Hepatocyte (in vitro differentiated cells): ENCODE data around the gene SART1.

ENCODE experiments used
- EZH2 ChIP-seq: fragments of 200-600 bp; sonication (generic); IDR thresholded peaks from 2 replicates; pipeline ENCODE4 v1.6.1; 2016; ENCODE audit warnings: antibody characterized with exemption, mild to moderate bottlenecking, borderline replicate concordance
- EZH2phosphoT487 ChIP-seq: fragments of 200-600 bp; sonication (generic); IDR thresholded peaks from one replicate; pipeline ENCODE4 v1.6.1; 2018; ENCODE audit warnings: antibody characterized with exemption, mild to moderate bottlenecking, low read depth, moderate library complexity; ENCODE audit not compliant: unreplicated experiment, severe bottlenecking
- TF ChIP-seq, protein P1 (sequence below): fragments of 200-600 bp; sonication (generic); IDR thresholded peaks from 2 replicates; pipeline ENCODE4 v1.5.1; 2016; ENCODE audit warnings: antibody characterized with exemption, mild to moderate bottlenecking; ENCODE audit not compliant: poor library complexity

DNA sequence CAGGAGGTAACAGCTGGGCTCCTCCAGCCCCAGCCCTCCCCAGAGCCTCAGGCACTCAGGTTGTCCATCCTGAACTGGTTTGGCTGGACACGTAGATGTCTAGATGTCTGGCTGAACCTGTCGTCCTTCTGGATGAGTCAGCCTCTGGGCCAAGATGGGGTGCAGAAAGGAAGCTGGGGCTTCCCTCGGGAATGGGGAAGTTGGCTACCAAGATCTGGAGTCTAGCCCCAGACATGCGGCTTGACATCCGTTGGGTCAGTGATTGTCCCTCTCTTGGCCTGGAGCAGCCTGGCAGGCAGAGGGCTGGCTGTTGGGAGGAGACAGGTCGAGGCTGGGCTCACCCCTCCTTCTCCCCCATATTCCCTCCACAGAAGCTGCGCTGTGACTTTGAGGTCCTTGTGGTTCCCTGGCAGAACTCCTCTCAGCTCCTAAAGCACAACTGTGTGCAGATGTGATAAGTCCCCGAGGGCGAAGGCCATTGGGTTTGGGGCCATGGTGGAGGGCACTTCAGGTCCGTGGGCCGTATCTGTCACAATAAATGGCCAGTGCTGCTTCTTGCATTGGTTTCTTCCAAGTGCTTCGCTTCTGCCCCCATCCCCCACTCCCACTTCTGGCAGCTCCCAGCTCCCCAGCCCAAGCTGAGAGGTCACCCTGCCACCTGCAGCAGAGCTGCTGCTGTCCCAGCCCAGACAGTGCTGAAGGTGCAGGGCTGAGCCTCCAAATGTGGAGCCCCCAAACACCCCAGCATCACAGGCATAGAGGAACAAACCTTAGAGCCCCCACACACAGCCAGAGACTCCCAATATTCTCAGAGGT is 51.6 kb downstream of the SART1 start:
- TF ChIP-seq, protein P1, sequence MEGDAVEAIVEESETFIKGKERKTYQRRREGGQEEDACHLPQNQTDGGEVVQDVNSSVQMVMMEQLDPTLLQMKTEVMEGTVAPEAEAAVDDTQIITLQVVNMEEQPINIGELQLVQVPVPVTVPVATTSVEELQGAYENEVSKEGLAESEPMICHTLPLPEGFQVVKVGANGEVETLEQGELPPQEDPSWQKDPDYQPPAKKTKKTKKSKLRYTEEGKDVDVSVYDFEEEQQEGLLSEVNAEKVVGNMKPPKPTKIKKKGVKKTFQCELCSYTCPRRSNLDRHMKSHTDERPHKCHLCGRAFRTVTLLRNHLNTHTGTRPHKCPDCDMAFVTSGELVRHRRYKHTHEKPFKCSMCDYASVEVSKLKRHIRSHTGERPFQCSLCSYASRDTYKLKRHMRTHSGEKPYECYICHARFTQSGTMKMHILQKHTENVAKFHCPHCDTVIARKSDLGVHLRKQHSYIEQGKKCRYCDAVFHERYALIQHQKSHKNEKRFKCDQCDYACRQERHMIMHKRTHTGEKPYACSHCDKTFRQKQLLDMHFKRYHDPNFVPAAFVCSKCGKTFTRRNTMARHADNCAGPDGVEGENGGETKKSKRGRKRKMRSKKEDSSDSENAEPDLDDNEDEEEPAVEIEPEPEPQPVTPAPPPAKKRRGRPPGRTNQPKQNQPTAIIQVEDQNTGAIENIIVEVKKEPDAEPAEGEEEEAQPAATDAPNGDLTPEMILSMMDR, result no peak
- TF ChIP-seq EZH2phosphoT487 (no peak), EZH2 (no peak)
